Measurements from ENCODE around the gene CHAMP1.

DNA sequence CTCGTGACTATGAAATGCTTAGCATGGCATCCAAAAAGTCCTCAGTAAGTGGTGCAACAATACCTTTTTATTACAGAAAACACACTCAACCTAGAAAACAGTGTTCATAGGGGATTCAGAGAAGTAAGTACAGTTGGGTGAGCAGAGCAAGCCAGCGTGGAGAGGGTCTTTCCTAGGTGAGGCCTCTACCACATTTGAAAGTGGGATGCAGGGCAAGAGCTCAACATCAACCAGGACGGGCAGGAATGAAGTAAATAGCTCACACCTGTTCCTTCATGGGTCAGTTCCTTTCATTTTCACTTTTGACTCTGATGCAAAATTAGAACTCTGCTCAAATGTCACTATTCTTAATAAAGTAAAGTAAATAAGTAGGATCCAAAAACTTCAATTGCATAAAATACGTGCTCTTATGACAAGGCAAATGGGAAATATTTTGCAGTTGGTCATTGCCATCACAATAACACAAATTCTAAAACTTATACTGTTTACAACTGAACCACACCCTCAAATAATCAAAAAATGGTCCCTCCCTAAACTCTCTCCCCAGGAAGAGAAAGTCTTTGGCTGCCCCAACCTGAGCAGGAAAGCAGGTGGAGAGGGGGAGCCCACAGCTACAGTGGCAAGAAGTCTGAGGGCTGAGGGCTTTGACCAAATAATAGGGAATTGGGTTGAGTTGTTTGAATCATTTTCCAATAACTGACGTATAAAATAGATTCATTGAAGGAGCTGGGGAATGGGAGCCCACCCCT is 20.2 kb downstream of the CHAMP1 start:
- no peak for TF ChIP-seq EZH2 (IDR thresholded peaks at IDR 0.05; ENCODE audit: low read depth)
- TF ChIP-seq, protein P1, sequence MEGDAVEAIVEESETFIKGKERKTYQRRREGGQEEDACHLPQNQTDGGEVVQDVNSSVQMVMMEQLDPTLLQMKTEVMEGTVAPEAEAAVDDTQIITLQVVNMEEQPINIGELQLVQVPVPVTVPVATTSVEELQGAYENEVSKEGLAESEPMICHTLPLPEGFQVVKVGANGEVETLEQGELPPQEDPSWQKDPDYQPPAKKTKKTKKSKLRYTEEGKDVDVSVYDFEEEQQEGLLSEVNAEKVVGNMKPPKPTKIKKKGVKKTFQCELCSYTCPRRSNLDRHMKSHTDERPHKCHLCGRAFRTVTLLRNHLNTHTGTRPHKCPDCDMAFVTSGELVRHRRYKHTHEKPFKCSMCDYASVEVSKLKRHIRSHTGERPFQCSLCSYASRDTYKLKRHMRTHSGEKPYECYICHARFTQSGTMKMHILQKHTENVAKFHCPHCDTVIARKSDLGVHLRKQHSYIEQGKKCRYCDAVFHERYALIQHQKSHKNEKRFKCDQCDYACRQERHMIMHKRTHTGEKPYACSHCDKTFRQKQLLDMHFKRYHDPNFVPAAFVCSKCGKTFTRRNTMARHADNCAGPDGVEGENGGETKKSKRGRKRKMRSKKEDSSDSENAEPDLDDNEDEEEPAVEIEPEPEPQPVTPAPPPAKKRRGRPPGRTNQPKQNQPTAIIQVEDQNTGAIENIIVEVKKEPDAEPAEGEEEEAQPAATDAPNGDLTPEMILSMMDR (conservative IDR thresholded peaks at IDR 0.05) = no peak
